CD14-positive monocyte (primary cell): ENCODE measurements around the gene CFAP47. TPM values are rescaled to one million over a fixed set of nuclear protein-coding genes. Genes with fewer than 3 reads are reported as not detected.

ENCODE experiments used
- DNase-seq, 3 donors: peaks; one replicate each; pipeline ENCODE4 v3.0.0-alpha.2; 2011 to 2022
- H2AFZ ChIP-seq: 2 replicates; pipeline ENCODE4 v1.6.0; 2012; ENCODE audit warnings: mild to moderate bottlenecking, low read depth, low read length, inconsistent platforms; ENCODE audit not compliant: insufficient read depth, poor library complexity, severe bottlenecking
- H3K27ac ChIP-seq, 2 donors: 1 replicate in 1 of 2; 2 replicates in 1 of 2; pipeline ENCODE4 v1.5.1; 2012 to 2013; ENCODE audit warnings: low read length in 2 of 2, control low read depth in 1 of 2, inconsistent platforms in 1 of 2, low read depth in 1 of 2, mild to moderate bottlenecking in 1 of 2
- H3K27me3 ChIP-seq, 2 donors: one replicate each; pipeline versions ENCODE4 v1.6.0 to v1.6.1; 2011 to 2013; ENCODE audit warnings: low read length in 2 of 2; ENCODE audit not compliant: control insufficient read depth in 2 of 2, insufficient read depth in 2 of 2
- H3K36me3 ChIP-seq, 2 donors: replicated peaks in 1 of 2; 1 replicate in 1 of 2; 2 replicates in 1 of 2; pipeline versions ENCODE4 v1.5.1 to v1.6.1; 2012 to 2013; ENCODE audit warnings: low read length in 2 of 2, control low read depth in 1 of 2, inconsistent platforms in 1 of 2, mild to moderate bottlenecking in 1 of 2; ENCODE audit not compliant: insufficient read depth in 2 of 2, control insufficient read depth in 1 of 2
- H3K4me1 ChIP-seq, 2 donors: 1 replicate in 1 of 2; 2 replicates in 1 of 2; pipeline versions ENCODE4 v1.5.1 to v1.6.1; 2012 to 2013; ENCODE audit warnings: low read length in 2 of 2, control low read depth in 1 of 2, inconsistent platforms in 1 of 2, mild to moderate bottlenecking in 1 of 2, moderate library complexity in 1 of 2; ENCODE audit not compliant: insufficient read depth in 2 of 2, control insufficient read depth in 1 of 2
- H3K4me2 ChIP-seq: replicated peaks from 2 replicates; pipeline ENCODE3; 2012; ENCODE audit warnings: low read length, moderate library complexity, mild to moderate bottlenecking; ENCODE audit not compliant: poor library complexity, severe bottlenecking; ENCODE audit errors: extremely low read depth
- H3K4me3 ChIP-seq, 3 experiments: fragments of 200-600 bp in 1 of 3; sonication (generic) in 1 of 3; replicated peaks in 1 of 3; 1 replicate in 2 of 3; 2 replicates in 1 of 3; pipeline ENCODE4 v1.5.1; 2011 to 2013; ENCODE audit warnings: low read length in 3 of 3, mild to moderate bottlenecking in 3 of 3, control low read depth in 2 of 3, low read depth in 2 of 3, inconsistent platforms in 1 of 3, moderate library complexity in 1 of 3
- H3K79me2 ChIP-seq: 2 replicates; pipeline ENCODE4 v1.6.0; 2012; ENCODE audit warnings: mild to moderate bottlenecking, control low read depth, inconsistent platforms, low read length, moderate library complexity; ENCODE audit not compliant: insufficient read depth
- H3K9ac ChIP-seq: 2 replicates; pipeline ENCODE4 v1.6.0; 2017; ENCODE audit warnings: low read length, mild to moderate bottlenecking; ENCODE audit not compliant: insufficient read depth, poor library complexity, severe bottlenecking
- H3K9me3 ChIP-seq, 2 donors: replicated peaks in 1 of 2; 1 replicate in 1 of 2; 2 replicates in 1 of 2; pipeline versions ENCODE4 v1.5.1 to v1.6.1; 2012 to 2013; ENCODE audit warnings: low read length in 2 of 2, control low read depth in 1 of 2; ENCODE audit not compliant: control insufficient read depth in 1 of 2, insufficient read depth in 1 of 2
- H4K20me1 ChIP-seq: 2 replicates; pipeline ENCODE4 v1.6.0; 2012; ENCODE audit warnings: mild to moderate bottlenecking, low read length, control low read depth, moderate library complexity; ENCODE audit not compliant: insufficient read depth
- H3K27ac Mint-ChIP-seq, 7 donors: one replicate each; pipeline ENCODE4 v1.8.0; 2020; ENCODE audit warnings: mild to moderate bottlenecking in 7 of 7, mixed read lengths in 7 of 7, moderate library complexity in 6 of 7, inconsistent platforms in 2 of 7
- H3K27me3 Mint-ChIP-seq, 3 donors: one replicate each; pipeline ENCODE4 v1.8.0; 2021 to 2022; ENCODE audit warnings: low read depth in 3 of 3, mild to moderate bottlenecking in 3 of 3, mixed read lengths in 3 of 3, moderate library complexity in 3 of 3, inconsistent platforms in 1 of 3
- H3K36me3 Mint-ChIP-seq, 2 donors: one replicate each; pipeline ENCODE4 v1.8.0; 2020; ENCODE audit warnings: mixed read lengths in 2 of 2, inconsistent platforms in 1 of 2, mild to moderate bottlenecking in 1 of 2
- H3K4me1 Mint-ChIP-seq: one replicate; pipeline ENCODE4 v1.8.0; 2020; ENCODE audit warnings: mild to moderate bottlenecking, mixed read lengths
- H3K4me3 Mint-ChIP-seq, 2 donors: one replicate each; pipeline ENCODE4 v1.8.0; 2020; ENCODE audit warnings: mild to moderate bottlenecking in 2 of 2, mixed read lengths in 2 of 2, moderate library complexity in 1 of 2
- H3K9me3 Mint-ChIP-seq, 7 donors: one replicate each; pipeline ENCODE4 v1.8.0; 2020 to 2022; ENCODE audit warnings: mixed read lengths in 7 of 7, mild to moderate bottlenecking in 6 of 7, moderate library complexity in 6 of 7, inconsistent platforms in 2 of 7
- CTCF ChIP-seq: fragments of 200-600 bp; IDR thresholded peaks from one replicate; pipeline ENCODE4 v1.8.0; 2022; ENCODE audit warnings: antibody characterized with exemption, mild to moderate bottlenecking
- WGBS: methylation state at CpG from one replicate; pipeline ENCODE4 v1.1.5; 2013; ENCODE audit warnings: missing lambda C conversion rate; ENCODE audit not compliant: insufficient coverage; 5-methylcytosine and 5-hydroxymethylcytosine counted together
- intact Hi-C, 2 donors: fragments of 100-400 bp; cut with micrococcal nuclease; formaldehyde crosslinking; loops; one replicate each; pipeline versions ENCODE4 v1.15.0 to v1.15.1; 2023
- polyA plus RNA-seq, 3 donors: library from polyadenylated mRNA; depleted of rRNA in 1 of 3; unstranded in 2 of 3; stranded (reverse) in 1 of 3; fragments of 300-500 nt in 2 of 3; fragments of >200 nt in 1 of 3; fragmentation: Illumina TruSeq in 2 of 3; gene quantifications; 1 replicate in 2 of 3; 2 replicates in 1 of 3; pipeline ENCODE4 v1.2.3, GENCODE V29; 2012 to 2021

Gene CFAP47
- polyA plus RNA-seq, 3 donors: not detected

- Histone ChIP-seq H3K27ac (no peak overlapping the region), H3K4me1 (no peaks in the 10 kb centered on the region), H3K27me3 (no peaks in the 10 kb centered on the region), H2AFZ (no peak overlapping the region), H3K79me2 (no peaks in the 10 kb centered on the region), H4K20me1 (no peaks in the 10 kb centered on the region), H3K4me3 (no peak overlapping the region), H3K4me2 (no peak overlapping the region), H3K36me3 (no peaks in the 10 kb centered on the region), H3K9ac (no peak overlapping the region), H3K9me3 (no peaks in the 10 kb centered on the region)
- intact Hi-C loops: no loop called here
- Mint-ChIP-seq H3K9me3 (peaks cover 0 to 6% (median 0%) of the 10 kb centered on the region in 7 donors), H3K36me3 (no peaks in the 10 kb centered on the region), H3K4me1 (no peaks in the 10 kb centered on the region), H3K27me3 (no peaks in the 10 kb centered on the region), H3K27ac (no peak overlapping the region), H3K4me3 (no peak overlapping the region)
- TF ChIP-seq CTCF: no peak
- no peak for DNase-seq
- WGBS: no CpG with 5 or more reads among the region's 1 CpG
Measured at GRCh38 chrX:36344301-36344700, 424.8 kb downstream of the CFAP47 start.

- Histone ChIP-seq H4K20me1 (no peaks in the 10 kb centered on the region), H3K27ac (no peak overlapping the region), H3K4me1 (no peaks in the 10 kb centered on the region), H3K79me2 (no peaks in the 10 kb centered on the region), H3K9me3 (no peaks in the 10 kb centered on the region), H3K9ac (no peak overlapping the region), H3K36me3 (no peaks in the 10 kb centered on the region), H3K27me3 (no peaks in the 10 kb centered on the region), H2AFZ (no peak overlapping the region), H3K4me3 (no peak overlapping the region), H3K4me2 (no peak overlapping the region)
- TF ChIP-seq CTCF: no peak
- Mint-ChIP-seq H3K27me3 (no peaks in the 10 kb centered on the region), H3K4me3 (no peak overlapping the region), H3K4me1 (no peaks in the 10 kb centered on the region), H3K27ac (no peak overlapping the region), H3K36me3 (no peaks in the 10 kb centered on the region), H3K9me3 (peaks cover 0 to 3% (median 0%) of the 10 kb centered on the region in 7 donors)
- WGBS: no CpG with 5 or more reads among the region's 1 CpG
- no peak for DNase-seq
- intact Hi-C loops: no loop called here
Measured at GRCh38 chrX:36348509-36348908, 429.0 kb downstream of the CFAP47 start.
